Liver (tissue), 9 donors: ENCODE measurements around the gene LDB2. TPM values are rescaled to one million over a fixed set of nuclear protein-coding genes. Genes with fewer than 3 reads are reported as not detected.

Experiments
- DNase-seq: peaks from one replicate; pipeline ENCODE4 v3.0.0-alpha.2; 2017; ENCODE audit warnings: low spot score
- H3K27ac ChIP-seq, 2 donors: one replicate each; pipeline ENCODE4 v1.7.0; 2013; ENCODE audit warnings: inconsistent platforms in 2 of 2, low read length in 2 of 2, control low read depth in 1 of 2, low read depth in 1 of 2, mild to moderate bottlenecking in 1 of 2
- H3K27me3 ChIP-seq, 4 donors: one replicate each; pipeline versions ENCODE4 v1.6.1 to v1.7.0; 2013; ENCODE audit warnings: low read length in 3 of 4, inconsistent platforms in 1 of 4, mild to moderate bottlenecking in 1 of 4, moderate library complexity in 1 of 4; ENCODE audit not compliant: control insufficient read depth in 4 of 4, insufficient read depth in 4 of 4
- H3K36me3 ChIP-seq, 4 donors: one replicate each; pipeline versions ENCODE4 v1.6.1 to v1.7.0; 2013; ENCODE audit warnings: low read length in 3 of 4, mild to moderate bottlenecking in 3 of 4, low read depth in 1 of 4, moderate library complexity in 1 of 4; ENCODE audit not compliant: control insufficient read depth in 4 of 4, insufficient read depth in 3 of 4
- H3K4me1 ChIP-seq, 4 donors: one replicate each; pipeline versions ENCODE4 v1.6.1 to v1.7.0; 2013; ENCODE audit warnings: low read length in 3 of 4, mild to moderate bottlenecking in 3 of 4, moderate library complexity in 1 of 4; ENCODE audit not compliant: control insufficient read depth in 4 of 4, insufficient read depth in 4 of 4
- H3K4me3 ChIP-seq, 3 donors: one replicate each; pipeline versions ENCODE4 v1.6.1 to v1.7.0; 2013; ENCODE audit warnings: low read length in 3 of 3, control low read depth in 1 of 3, low read depth in 1 of 3, mild to moderate bottlenecking in 1 of 3
- H3K9ac ChIP-seq, 2 donors: one replicate each; pipeline ENCODE4 v1.7.0; 2013; ENCODE audit warnings: low read length in 2 of 2, mild to moderate bottlenecking in 2 of 2, moderate library complexity in 2 of 2, control low read depth in 1 of 2, low read depth in 1 of 2
- H3K9me3 ChIP-seq, 4 donors: one replicate each; pipeline versions ENCODE4 v1.6.1 to v1.7.0; 2013; ENCODE audit warnings: low read length in 3 of 4; ENCODE audit not compliant: control insufficient read depth in 4 of 4
- ATF3 ChIP-seq: IDR thresholded peaks from 2 replicates; pipeline ENCODE4 v1.6.1; 2016; ENCODE audit warnings: antibody characterized with exemption
- CTCF ChIP-seq: fragments of 150-350 bp; IDR thresholded peaks from 2 replicates; pipeline ENCODE4 v1.5.1; 2017; ENCODE audit warnings: improper control_type of control experiment, low read depth, low read length; ENCODE audit not compliant: missing input control
- EGR1 ChIP-seq, 2 donors: IDR thresholded peaks; 2 replicates each; pipeline ENCODE4 v1.6.1; 2016 to 2018; ENCODE audit warnings: antibody characterized with exemption in 2 of 2, low read depth in 2 of 2
- GABPA ChIP-seq, 2 donors: IDR thresholded peaks in 1 of 2; conservative IDR thresholded peaks in 1 of 2; 2 replicates each; pipeline ENCODE4 v1.6.1; 2016; ENCODE audit warnings: antibody characterized with exemption in 2 of 2, mild to moderate bottlenecking in 1 of 2, moderate library complexity in 1 of 2
- HNF4A ChIP-seq, 2 donors: conservative IDR thresholded peaks; 2 replicates each; pipeline ENCODE4 v1.6.1; 2016; ENCODE audit warnings: antibody characterized with exemption in 2 of 2, mild to moderate bottlenecking in 2 of 2
- HNF4G ChIP-seq: IDR thresholded peaks from 2 replicates; pipeline ENCODE4 v1.6.1; 2016; ENCODE audit warnings: antibody characterized with exemption
- RXRA ChIP-seq, 2 donors: IDR thresholded peaks; 2 replicates each; pipeline ENCODE4 v1.6.1; 2017 to 2018; ENCODE audit warnings: antibody characterized with exemption in 2 of 2, mild to moderate bottlenecking in 1 of 2
- TAF1 ChIP-seq: conservative IDR thresholded peaks from 2 replicates; pipeline ENCODE4 v1.6.1; 2016; ENCODE audit warnings: antibody characterized with exemption, mild to moderate bottlenecking
- YY1 ChIP-seq: IDR thresholded peaks from 2 replicates; pipeline ENCODE4 v1.6.1; 2016; ENCODE audit warnings: antibody characterized with exemption, mild to moderate bottlenecking
- WGBS: extraction: QIAGEN DNeasy Blood & Tissue Kit; methylation state at CpG from one replicate; pipeline ENCODE4 v1.1.7; 2013; 5-methylcytosine and 5-hydroxymethylcytosine counted together
- polyA plus RNA-seq, 2 donors: library from polyadenylated mRNA; stranded (reverse) in 1 of 2; unstranded in 1 of 2; fragments of 200-250 nt in 1 of 2; fragments of >200 nt in 1 of 2; fragmentation: Nextera tagmentation in 1 of 2; extraction: Ambion mirVana in 1 of 2; gene quantifications; one replicate each; pipeline versions ENCODE4 v1.2.1 to v1.2.3, GENCODE V29; 2013 to 2015
- total RNA-seq, 2 donors: library from RNA; depleted of rRNA; stranded (reverse); fragments of >200 nt; gene quantifications; one replicate each; pipeline ENCODE4 v1.2.3, GENCODE V29; 2014
- TF ChIP-seq, protein P1 (sequence below): IDR thresholded peaks from 2 replicates; pipeline ENCODE4 v1.6.1; 2016; ENCODE audit warnings: antibody characterized with exemption
- TF ChIP-seq, protein P2 (sequence below): IDR thresholded peaks from 2 replicates; pipeline ENCODE4 v1.6.1; 2016; ENCODE audit warnings: antibody characterized with exemption, mild to moderate bottlenecking
- donor health status: healthy.
- donor health status: healthy.
- donor health status: healthy.
- donor health status: healthy.
- donor health status: healthy.

Gene LDB2
- total and polyA plus RNA-seq, 4 donors: 7.4 to 31.9 (median 16.8) TPM

DNA sequence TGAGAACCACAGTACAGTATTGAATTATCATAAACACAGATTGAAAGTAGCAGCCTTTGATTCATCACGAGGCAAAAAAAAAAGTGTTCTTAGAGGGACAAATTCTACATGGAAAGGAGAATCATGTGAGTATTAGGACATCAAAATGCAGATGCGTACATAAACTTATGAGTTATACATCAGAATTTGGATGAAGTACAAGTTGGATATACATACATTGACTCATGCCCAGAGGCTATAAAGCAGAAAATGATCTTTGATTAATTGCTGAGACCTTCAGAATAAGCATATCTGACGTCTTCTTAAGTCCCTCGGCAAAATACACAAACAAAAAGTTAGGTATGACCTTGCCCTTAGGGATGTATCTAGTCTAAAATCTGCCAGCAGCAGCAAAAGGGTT, 206.4 kb downstream of the LDB2 start:
- Histone ChIP-seq H3K4me3 (no peak overlapping the region), H3K4me1 (no peaks in the 10 kb centered on the region), H3K27ac (no peak overlapping the region), H3K9ac (no peak overlapping the region), H3K9me3 (no peaks in the 10 kb centered on the region), H3K27me3 (no peaks in the 10 kb centered on the region), H3K36me3 (no peaks in the 10 kb centered on the region)
- TF ChIP-seq EGR1 (IDR thresholded peaks at IDR 0.05; ENCODE audit: low read depth in 2 of 2) (no peak), ATF3 (no peak), GABPA (IDR thresholded peaks at IDR 0.05 in 1 of 2, conservative IDR thresholded peaks at IDR 0.05 in 1 of 2) (no peak), CTCF (no peak), RXRA (IDR thresholded peaks at IDR 0.05) (no peak), HNF4G (no peak), YY1 (no peak)
- WGBS: 73% methylated on average over 4 of the region's 4 CpGs
- DNase-seq: no peak

GRCh38 chr4:16691450-16691849, 207.0 kb downstream of the LDB2 start:
- no peak overlapping the region for H3K9ac ChIP-seq
- TF ChIP-seq, protein P1, sequence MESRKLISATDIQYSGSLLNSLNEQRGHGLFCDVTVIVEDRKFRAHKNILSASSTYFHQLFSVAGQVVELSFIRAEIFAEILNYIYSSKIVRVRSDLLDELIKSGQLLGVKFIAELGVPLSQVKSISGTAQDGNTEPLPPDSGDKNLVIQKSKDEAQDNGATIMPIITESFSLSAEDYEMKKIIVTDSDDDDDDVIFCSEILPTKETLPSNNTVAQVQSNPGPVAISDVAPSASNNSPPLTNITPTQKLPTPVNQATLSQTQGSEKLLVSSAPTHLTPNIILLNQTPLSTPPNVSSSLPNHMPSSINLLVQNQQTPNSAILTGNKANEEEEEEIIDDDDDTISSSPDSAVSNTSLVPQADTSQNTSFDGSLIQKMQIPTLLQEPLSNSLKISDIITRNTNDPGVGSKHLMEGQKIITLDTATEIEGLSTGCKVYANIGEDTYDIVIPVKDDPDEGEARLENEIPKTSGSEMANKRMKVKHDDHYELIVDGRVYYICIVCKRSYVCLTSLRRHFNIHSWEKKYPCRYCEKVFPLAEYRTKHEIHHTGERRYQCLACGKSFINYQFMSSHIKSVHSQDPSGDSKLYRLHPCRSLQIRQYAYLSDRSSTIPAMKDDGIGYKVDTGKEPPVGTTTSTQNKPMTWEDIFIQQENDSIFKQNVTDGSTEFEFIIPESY: no peak
- no peak for TF ChIP-seq RXRA (IDR thresholded peaks at IDR 0.05)
- TF ChIP-seq, protein P2, sequence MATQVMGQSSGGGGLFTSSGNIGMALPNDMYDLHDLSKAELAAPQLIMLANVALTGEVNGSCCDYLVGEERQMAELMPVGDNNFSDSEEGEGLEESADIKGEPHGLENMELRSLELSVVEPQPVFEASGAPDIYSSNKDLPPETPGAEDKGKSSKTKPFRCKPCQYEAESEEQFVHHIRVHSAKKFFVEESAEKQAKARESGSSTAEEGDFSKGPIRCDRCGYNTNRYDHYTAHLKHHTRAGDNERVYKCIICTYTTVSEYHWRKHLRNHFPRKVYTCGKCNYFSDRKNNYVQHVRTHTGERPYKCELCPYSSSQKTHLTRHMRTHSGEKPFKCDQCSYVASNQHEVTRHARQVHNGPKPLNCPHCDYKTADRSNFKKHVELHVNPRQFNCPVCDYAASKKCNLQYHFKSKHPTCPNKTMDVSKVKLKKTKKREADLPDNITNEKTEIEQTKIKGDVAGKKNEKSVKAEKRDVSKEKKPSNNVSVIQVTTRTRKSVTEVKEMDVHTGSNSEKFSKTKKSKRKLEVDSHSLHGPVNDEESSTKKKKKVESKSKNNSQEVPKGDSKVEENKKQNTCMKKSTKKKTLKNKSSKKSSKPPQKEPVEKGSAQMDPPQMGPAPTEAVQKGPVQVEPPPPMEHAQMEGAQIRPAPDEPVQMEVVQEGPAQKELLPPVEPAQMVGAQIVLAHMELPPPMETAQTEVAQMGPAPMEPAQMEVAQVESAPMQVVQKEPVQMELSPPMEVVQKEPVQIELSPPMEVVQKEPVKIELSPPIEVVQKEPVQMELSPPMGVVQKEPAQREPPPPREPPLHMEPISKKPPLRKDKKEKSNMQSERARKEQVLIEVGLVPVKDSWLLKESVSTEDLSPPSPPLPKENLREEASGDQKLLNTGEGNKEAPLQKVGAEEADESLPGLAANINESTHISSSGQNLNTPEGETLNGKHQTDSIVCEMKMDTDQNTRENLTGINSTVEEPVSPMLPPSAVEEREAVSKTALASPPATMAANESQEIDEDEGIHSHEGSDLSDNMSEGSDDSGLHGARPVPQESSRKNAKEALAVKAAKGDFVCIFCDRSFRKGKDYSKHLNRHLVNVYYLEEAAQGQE: no peak
- no peak for TF ChIP-seq ATF3
- TF ChIP-seq TAF1: no peak
- TF ChIP-seq HNF4A (conservative IDR thresholded peaks at IDR 0.05): no peak
- DNase-seq: no peak
- WGBS: 79% methylated on average over 1 of the region's 1 CpG
- no peak overlapping the region for H3K4me3 ChIP-seq
- no peaks in the 10 kb centered on the region for H3K27me3 ChIP-seq
- no peaks in the 10 kb centered on the region for H3K4me1 ChIP-seq
- no peaks in the 10 kb centered on the region for H3K9me3 ChIP-seq
- H3K36me3 ChIP-seq: no peaks in the 10 kb centered on the region
- no peak overlapping the region for H3K27ac ChIP-seq
